ENCODE results near the gene PHOX2B.

- no peak for TF ChIP-seq SNAI2 (CRISPR knock-in tag; IDR thresholded peaks at IDR 0.05)
- TF ChIP-seq CREB5 (CRISPR knock-in tag; IDR thresholded peaks at IDR 0.05; ENCODE audit: low read depth), result no peak
- no peak for TF ChIP-seq ZFP3 (CRISPR knock-in tag; IDR thresholded peaks at IDR 0.05)
- no peak for TF ChIP-seq GLIS3 (CRISPR knock-in tag; IDR thresholded peaks at IDR 0.05)
- TF ChIP-seq, protein P1, sequence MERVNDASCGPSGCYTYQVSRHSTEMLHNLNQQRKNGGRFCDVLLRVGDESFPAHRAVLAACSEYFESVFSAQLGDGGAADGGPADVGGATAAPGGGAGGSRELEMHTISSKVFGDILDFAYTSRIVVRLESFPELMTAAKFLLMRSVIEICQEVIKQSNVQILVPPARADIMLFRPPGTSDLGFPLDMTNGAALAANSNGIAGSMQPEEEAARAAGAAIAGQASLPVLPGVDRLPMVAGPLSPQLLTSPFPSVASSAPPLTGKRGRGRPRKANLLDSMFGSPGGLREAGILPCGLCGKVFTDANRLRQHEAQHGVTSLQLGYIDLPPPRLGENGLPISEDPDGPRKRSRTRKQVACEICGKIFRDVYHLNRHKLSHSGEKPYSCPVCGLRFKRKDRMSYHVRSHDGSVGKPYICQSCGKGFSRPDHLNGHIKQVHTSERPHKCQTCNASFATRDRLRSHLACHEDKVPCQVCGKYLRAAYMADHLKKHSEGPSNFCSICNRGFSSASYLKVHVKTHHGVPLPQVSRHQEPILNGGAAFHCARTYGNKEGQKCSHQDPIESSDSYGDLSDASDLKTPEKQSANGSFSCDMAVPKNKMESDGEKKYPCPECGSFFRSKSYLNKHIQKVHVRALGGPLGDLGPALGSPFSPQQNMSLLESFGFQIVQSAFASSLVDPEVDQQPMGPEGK (CRISPR knock-in tag; IDR thresholded peaks at IDR 0.05; ENCODE audit: borderline replicate concordance), result no peak
- no peak for TF ChIP-seq BACH2 (CRISPR knock-in tag; IDR thresholded peaks at IDR 0.05; ENCODE audit: borderline replicate concordance)
- TF ChIP-seq, protein P2, sequence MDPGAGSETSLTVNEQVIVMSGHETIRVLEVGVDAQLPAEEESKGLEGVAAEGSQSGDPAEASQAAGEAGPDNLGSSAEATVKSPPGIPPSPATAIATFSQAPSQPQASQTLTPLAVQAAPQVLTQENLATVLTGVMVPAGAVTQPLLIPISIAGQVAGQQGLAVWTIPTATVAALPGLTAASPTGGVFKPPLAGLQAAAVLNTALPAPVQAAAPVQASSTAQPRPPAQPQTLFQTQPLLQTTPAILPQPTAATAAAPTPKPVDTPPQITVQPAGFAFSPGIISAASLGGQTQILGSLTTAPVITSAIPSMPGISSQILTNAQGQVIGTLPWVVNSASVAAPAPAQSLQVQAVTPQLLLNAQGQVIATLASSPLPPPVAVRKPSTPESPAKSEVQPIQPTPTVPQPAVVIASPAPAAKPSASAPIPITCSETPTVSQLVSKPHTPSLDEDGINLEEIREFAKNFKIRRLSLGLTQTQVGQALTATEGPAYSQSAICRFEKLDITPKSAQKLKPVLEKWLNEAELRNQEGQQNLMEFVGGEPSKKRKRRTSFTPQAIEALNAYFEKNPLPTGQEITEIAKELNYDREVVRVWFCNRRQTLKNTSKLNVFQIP (CRISPR knock-in tag; IDR thresholded peaks at IDR 0.05; ENCODE audit: borderline replicate concordance, low read depth), result peak; percentile 22; the same call in 1 of the 2 replicates
- no peak for TF ChIP-seq ARNTL (CRISPR knock-in tag; IDR thresholded peaks at IDR 0.05; ENCODE audit: borderline replicate concordance, low read depth)
- TF ChIP-seq, protein P3, sequence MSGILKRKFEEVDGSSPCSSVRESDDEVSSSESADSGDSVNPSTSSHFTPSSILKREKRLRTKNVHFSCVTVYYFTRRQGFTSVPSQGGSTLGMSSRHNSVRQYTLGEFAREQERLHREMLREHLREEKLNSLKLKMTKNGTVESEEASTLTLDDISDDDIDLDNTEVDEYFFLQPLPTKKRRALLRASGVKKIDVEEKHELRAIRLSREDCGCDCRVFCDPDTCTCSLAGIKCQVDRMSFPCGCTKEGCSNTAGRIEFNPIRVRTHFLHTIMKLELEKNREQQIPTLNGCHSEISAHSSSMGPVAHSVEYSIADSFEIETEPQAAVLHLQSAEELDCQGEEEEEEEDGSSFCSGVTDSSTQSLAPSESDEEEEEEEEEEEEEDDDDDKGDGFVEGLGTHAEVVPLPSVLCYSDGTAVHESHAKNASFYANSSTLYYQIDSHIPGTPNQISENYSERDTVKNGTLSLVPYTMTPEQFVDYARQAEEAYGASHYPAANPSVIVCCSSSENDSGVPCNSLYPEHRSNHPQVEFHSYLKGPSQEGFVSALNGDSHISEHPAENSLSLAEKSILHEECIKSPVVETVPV (CRISPR knock-in tag; IDR thresholded peaks at IDR 0.05), result no peak
- TF ChIP-seq, protein P4, sequence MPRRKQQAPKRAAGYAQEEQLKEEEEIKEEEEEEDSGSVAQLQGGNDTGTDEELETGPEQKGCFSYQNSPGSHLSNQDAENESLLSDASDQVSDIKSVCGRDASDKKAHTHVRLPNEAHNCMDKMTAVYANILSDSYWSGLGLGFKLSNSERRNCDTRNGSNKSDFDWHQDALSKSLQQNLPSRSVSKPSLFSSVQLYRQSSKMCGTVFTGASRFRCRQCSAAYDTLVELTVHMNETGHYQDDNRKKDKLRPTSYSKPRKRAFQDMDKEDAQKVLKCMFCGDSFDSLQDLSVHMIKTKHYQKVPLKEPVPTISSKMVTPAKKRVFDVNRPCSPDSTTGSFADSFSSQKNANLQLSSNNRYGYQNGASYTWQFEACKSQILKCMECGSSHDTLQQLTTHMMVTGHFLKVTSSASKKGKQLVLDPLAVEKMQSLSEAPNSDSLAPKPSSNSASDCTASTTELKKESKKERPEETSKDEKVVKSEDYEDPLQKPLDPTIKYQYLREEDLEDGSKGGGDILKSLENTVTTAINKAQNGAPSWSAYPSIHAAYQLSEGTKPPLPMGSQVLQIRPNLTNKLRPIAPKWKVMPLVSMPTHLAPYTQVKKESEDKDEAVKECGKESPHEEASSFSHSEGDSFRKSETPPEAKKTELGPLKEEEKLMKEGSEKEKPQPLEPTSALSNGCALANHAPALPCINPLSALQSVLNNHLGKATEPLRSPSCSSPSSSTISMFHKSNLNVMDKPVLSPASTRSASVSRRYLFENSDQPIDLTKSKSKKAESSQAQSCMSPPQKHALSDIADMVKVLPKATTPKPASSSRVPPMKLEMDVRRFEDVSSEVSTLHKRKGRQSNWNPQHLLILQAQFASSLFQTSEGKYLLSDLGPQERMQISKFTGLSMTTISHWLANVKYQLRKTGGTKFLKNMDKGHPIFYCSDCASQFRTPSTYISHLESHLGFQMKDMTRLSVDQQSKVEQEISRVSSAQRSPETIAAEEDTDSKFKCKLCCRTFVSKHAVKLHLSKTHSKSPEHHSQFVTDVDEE (CRISPR knock-in tag; IDR thresholded peaks at IDR 0.05), result peak; percentile 52; the same call in 1 of the 2 replicates
- no peak for TF ChIP-seq ZNF70 (CRISPR knock-in tag; IDR thresholded peaks at IDR 0.05)
Measured at GRCh38 chr4:41715155-41715554, 33.4 kb downstream of the PHOX2B start.
